GM12875 (cell line): ENCODE measurements around the gene CD5L.

Source experiments
- H3K4me3 ChIP-seq: one replicate; pipeline ENCODE4 v1.5.1; 2011; ENCODE audit warnings: low read depth, low read length, control low read depth
- CTCF ChIP-seq: IDR thresholded peaks from 2 replicates; pipeline ENCODE4 v1.5.1; 2011; ENCODE audit warnings: low read depth, mild to moderate bottlenecking, control low read depth, inconsistent platforms, low read length, moderate library complexity, borderline replicate concordance; ENCODE audit not compliant: insufficient read depth

CD5L gene

DNA sequence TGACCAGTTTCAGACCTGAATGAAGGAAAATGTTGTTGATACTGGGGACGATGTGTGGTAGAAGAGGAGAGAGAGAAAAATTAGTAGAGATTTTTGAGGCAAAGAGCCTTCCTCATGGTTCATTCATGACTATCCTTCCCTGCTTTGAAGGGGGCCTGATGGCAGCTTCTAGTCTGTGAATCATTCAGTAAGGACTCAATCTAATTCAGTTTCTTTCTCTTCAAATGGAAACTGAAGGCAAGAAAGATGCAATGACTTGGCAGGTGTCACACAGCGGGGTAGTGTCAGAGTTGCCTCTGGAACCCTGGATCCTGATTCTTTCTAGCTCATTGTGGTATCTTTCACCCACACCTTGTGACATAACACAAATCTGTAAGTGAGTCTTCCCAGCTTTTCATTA, 14.9 kb upstream of the CD5L start:
- H3K4me3 ChIP-seq = no peak overlapping the region
- TF ChIP-seq CTCF = no peak

- H3K4me3 ChIP-seq = no peak overlapping the region
- no peak for TF ChIP-seq CTCF
Observed at GRCh38 chr1:157852476-157852875, 10.9 kb upstream of the CD5L start.

DNA sequence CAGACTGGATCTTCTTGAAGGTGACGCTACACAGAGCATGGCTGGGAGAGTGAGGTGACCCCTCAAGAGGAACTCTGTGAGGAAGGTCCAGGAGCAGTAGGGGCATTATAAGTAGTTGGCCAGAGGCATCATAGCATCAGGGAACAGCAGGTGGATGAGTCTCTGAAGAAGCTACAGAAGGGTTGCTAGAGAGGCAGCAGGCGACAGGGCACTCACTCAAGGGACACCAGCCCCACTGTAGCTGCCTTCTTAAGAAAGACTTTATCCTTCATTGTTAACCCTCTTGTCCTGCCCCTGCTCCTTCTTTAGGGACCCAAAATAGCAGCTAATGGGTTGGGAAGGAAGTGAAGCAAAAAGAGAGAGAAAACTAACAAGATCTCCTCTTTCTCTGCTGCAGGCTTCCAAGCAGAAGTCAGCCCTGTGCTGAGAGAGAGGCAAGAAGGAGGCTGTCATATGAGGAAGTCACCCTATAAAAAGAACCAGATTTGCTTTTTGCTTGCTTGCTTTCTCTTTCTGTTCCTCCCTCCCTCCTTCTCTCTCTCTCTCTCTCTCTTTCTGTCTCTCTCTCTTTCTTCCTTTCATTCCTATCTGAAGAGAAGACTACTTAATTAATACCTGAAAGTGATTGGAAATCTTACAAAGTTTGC, 7.7 kb upstream of the CD5L start:
- TF ChIP-seq CTCF = no peak
- no peak overlapping the region for H3K4me3 ChIP-seq

DNA sequence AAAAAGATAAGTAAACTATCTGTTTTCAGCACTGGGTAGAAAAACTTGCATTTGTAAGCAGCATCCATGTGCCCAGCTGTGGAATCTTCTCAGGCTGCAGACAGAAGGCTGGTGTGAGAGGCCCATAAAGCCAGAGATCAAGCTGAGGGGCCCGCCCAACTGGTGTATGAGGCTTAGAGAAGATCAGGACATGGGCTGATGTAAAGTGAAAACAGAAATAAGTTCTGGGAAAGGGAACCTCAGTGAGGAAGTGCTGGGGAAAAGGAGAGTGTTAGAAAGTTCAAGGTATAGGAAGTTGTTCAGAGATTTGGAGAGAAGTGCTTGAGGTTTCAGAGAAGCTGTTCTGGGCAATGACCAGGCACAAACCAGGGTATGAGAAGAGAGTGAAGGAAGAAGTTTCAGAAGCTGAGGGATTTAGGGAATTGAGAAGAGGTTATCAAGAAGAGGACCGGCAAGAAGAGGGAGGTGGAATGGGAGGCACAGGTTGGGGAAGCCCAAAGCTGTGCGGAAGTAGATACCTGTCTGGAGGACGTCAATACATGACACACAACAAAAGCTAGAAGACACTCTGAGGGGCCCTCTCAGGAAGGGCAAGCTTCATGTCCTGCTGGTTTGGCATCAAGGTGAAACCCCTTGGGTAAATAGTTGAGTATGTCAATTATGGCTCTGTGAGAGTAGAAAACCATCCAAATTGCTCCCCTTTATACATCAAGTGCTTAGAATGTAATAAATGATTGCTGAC, 2.7 kb upstream of the CD5L start:
- no peak for TF ChIP-seq CTCF
- H3K4me3 ChIP-seq = no peak overlapping the region

- no peak overlapping the region for H3K4me3 ChIP-seq
- TF ChIP-seq CTCF = no peak
Observed at GRCh38 chr1:157842939-157843338, 1.3 kb upstream of the CD5L start.

DNA sequence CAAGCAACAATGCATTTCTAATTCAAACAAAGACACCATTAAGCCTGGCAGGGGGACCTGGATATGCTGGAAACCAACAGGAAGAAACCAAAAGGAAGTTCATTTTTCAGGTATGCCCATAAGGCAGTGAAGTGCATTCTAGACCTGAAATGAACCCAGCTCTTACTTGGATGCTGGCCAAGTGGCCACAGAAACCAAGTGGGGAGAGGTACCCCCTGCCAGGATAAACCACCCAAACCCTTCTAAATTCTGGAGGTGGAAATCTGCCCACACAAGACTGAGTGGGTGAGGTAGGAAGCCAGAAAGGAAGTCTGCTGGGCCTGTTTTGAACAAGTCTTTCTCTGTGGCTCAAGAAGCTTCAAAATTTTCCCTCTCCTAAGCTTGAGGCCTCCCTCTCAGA, 2.6 kb downstream of the CD5L start:
- TF ChIP-seq CTCF = no peak
- no peak overlapping the region for H3K4me3 ChIP-seq

DNA sequence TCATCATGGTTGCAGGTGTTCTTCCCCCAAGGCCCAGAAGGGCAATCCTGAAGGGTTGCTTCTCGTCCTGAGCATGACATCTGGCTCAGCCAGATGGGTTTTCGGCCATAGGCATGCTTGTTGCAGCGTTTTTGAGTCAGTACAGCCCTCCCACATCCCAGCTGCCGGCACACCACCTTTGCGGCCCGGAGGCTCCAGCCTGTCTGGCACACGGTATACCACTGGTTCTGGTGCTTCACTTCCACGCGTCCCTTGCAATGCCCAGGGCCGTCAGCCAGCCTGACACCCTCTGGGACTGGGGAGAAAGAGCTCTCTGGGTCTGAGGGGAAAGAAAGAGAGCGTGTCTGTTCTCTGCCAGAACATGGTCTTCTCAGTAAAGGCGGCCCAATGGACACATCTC, 7.2 kb downstream of the CD5L start:
- no peak for TF ChIP-seq CTCF

More for the DNA sequence above, 7.2 kb downstream of the CD5L start:
- H3K4me3 ChIP-seq = no peak overlapping the region
